Esophagus squamous epithelium (tissue), 4 donors: Measurements from ENCODE around the gene CENPP.

Source experiments
- POLR2A ChIP-seq, 4 donors: fragments of 450-650 bp; IDR thresholded peaks; one replicate each; pipeline ENCODE4 v1.6.1; 2017; ENCODE audit warnings: antibody characterized with exemption in 4 of 4, mild to moderate bottlenecking in 4 of 4, moderate library complexity in 3 of 4
- TF ChIP-seq, protein P1 (sequence below), 6 experiments: fragments of 450-650 bp in 4 of 6; fragments of 200-600 bp in 2 of 6; sonication (generic) in 2 of 6; IDR thresholded peaks; one replicate each; pipeline ENCODE4 v1.5.1; 2016 to 2019; ENCODE audit warnings: antibody characterized with exemption in 6 of 6, mild to moderate bottlenecking in 4 of 6, moderate library complexity in 4 of 6

DNA sequence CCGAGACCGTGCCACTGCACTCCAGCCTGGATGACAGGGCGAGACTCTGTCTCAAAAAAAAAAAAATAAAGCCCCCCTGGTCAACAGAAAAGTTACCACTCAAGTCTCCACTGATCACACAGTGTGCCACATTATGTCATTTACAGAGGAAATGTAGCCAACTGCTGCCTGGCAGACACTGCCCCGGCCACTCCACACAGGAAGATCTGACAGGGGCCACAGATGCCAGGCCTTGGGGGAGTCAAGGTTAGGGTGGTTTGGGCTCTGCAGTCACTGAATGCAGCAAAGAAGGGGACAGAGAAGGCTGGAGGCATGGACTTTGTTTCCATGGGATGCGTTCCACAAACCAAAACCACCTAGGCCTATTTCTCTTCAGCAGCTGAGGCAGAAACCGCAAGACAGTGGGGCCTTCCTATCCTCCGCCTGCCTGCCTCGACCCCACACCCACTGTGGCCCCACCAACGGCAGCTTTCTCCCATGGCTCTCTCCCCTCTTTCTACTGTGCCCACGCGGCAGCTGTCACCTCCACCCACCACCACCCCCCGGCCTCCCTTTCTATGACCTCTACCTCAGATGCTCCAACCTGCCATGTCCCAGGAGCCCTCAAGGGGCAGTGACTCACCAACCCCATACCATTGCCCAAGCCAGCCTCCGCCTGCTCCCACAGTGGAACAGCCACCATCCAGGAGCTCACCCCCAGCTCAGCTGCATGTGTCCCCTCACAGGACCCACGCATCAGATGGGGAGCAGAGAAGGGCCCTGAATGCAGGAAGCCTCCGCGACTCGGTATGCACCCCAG is 331.7 kb downstream of the CENPP start:
- TF ChIP-seq, protein P1, sequence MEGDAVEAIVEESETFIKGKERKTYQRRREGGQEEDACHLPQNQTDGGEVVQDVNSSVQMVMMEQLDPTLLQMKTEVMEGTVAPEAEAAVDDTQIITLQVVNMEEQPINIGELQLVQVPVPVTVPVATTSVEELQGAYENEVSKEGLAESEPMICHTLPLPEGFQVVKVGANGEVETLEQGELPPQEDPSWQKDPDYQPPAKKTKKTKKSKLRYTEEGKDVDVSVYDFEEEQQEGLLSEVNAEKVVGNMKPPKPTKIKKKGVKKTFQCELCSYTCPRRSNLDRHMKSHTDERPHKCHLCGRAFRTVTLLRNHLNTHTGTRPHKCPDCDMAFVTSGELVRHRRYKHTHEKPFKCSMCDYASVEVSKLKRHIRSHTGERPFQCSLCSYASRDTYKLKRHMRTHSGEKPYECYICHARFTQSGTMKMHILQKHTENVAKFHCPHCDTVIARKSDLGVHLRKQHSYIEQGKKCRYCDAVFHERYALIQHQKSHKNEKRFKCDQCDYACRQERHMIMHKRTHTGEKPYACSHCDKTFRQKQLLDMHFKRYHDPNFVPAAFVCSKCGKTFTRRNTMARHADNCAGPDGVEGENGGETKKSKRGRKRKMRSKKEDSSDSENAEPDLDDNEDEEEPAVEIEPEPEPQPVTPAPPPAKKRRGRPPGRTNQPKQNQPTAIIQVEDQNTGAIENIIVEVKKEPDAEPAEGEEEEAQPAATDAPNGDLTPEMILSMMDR (IDR thresholded peaks at IDR 0.05) = peak in 2 of 6 experiments; percentile 11 to 35
- TF ChIP-seq POLR2A (IDR thresholded peaks at IDR 0.05) = no peak
